Transverse colon (tissue), 4 donors: ENCODE results near the gene ABCA1. TPM values are rescaled to one million over a fixed set of nuclear protein-coding genes. Genes with fewer than 3 reads are reported as not detected.

Experiments used
- DNase-seq: peaks from one replicate; pipeline ENCODE4 v3.0.0-alpha.2; 2019
- H3K27ac ChIP-seq, 4 donors: fragments of 200-600 bp; sonication (generic); 2 replicates each; pipeline ENCODE4 v1.5.1; 2016 to 2018; ENCODE audit warnings: inconsistent platforms in 4 of 4
- H3K27me3 ChIP-seq: fragments of 200-600 bp; sonication (generic); 2 replicates; pipeline ENCODE4 v1.5.1; 2017; ENCODE audit warnings: inconsistent platforms
- H3K36me3 ChIP-seq, 4 donors: fragments of 200-600 bp; sonication (generic); 2 replicates each; pipeline ENCODE4 v1.5.1; 2017 to 2019; ENCODE audit warnings: inconsistent platforms in 4 of 4
- H3K4me1 ChIP-seq, 4 donors: fragments of 200-600 bp; sonication (generic); 2 replicates each; pipeline ENCODE4 v1.5.1; 2017 to 2020; ENCODE audit warnings: inconsistent platforms in 4 of 4
- H3K4me3 ChIP-seq, 4 donors: fragments of 200-600 bp; sonication (generic); 1 replicate in 1 of 4; 2 replicates in 3 of 4; pipeline versions ENCODE4 v1.5.1 to v1.6.1; 2017 to 2019; ENCODE audit warnings: inconsistent platforms in 4 of 4
- H3K9me3 ChIP-seq, 2 donors: fragments of 200-600 bp; sonication (generic); 2 replicates each; pipeline ENCODE4 v1.5.1; 2017 to 2019; ENCODE audit warnings: inconsistent platforms in 2 of 2
- EP300 ChIP-seq: sonication (generic); formaldehyde crosslinking; IDR thresholded peaks from one replicate; pipeline ENCODE4 v1.6.1; 2017; ENCODE audit warnings: antibody characterized with exemption, low read depth
- POLR2A ChIP-seq: fragments of 450-650 bp; IDR thresholded peaks from one replicate; pipeline ENCODE4 v1.6.1; 2016; ENCODE audit warnings: antibody characterized with exemption, mild to moderate bottlenecking, moderate library complexity
- POLR2AphosphoS5 ChIP-seq, 3 donors: sonication (generic); formaldehyde crosslinking; IDR thresholded peaks; one replicate each; pipeline ENCODE4 v1.6.1; 2016; ENCODE audit warnings: antibody characterized with exemption in 3 of 3
- WGBS, 2 donors: methylation state at CpG; one replicate each; pipeline ENCODE4 v1.1.5; 2018; ENCODE audit warnings: low coverage in 1 of 2; 5-methylcytosine and 5-hydroxymethylcytosine counted together
- in situ Hi-C, 4 donors: fragments of 200-750 bp; cut with MboI; loops; one replicate each; pipeline versions ENCODE4 v1.15.0 to v1.15.1; 2017; ENCODE audit warnings: low sequenced_read_pairs in 3 of 4, low pct_ligation_motif_present in 1 of 4, low pct_unique_long_range_greater_than_20kb in 1 of 4
- intact Hi-C: fragments of 100-400 bp; cut with DNase I; formaldehyde crosslinking; loops from one replicate; pipeline ENCODE4 v1.15.1; 2023; ENCODE audit warnings: low total_unique reads
- total RNA-seq, 4 donors: library from RNA; depleted of rRNA; stranded (reverse); fragments of >200 nt; gene quantifications; one replicate each; pipeline ENCODE4 v1.1.0, GENCODE V29; 2016
- TF ChIP-seq, protein P1 (sequence below), 5 experiments: fragments of 200-600 bp in 3 of 5; fragments of 450-650 bp in 2 of 5; sonication (generic) in 3 of 5; IDR thresholded peaks; 1 replicate in 2 of 5; 2 replicates in 3 of 5; pipeline ENCODE4 v1.5.1; 2016 to 2017; ENCODE audit warnings: antibody characterized with exemption in 5 of 5, inconsistent platforms in 3 of 5, mild to moderate bottlenecking in 2 of 5, moderate library complexity in 1 of 5

Gene ABCA1
- total RNA-seq, 4 donors from 2014 or later: 20.5 to 67.3 (median 60.5) TPM

DNA sequence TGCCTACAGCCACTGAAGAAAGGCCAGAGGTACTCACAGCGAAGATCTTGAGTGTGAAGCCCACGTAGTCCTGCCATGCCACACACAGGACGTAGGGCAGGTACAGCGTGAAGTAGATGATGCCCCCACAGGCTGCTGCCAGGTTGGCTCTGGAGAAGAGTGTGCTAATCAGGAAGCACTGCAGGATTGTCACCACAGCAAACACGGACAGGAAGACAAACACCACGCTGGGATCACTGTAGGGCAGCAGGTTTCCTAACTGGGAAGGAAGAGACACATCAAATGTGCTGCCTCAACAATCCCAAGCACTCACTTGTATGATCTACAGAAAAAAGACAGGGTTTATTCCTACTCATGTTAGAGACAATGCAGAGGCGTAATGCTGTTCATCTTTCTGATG lies 101.0 kb downstream of the ABCA1 start:
- no peak overlapping the region for H3K27ac ChIP-seq
- DNase-seq: no peak
- H3K4me3 ChIP-seq: no peak overlapping the region
- H3K4me1 ChIP-seq: no peaks in the 10 kb centered on the region
- H3K36me3 ChIP-seq: peaks cover 0 to 96% (median 44%) of the 10 kb centered on the region in 4 donors
- intact Hi-C loops: no loop called here
- WGBS, 2 donors: 83 to 94% methylated on average over 3 to 7 of the region's 7 CpGs
- H3K27me3 ChIP-seq: no peaks in the 10 kb centered on the region
- in situ Hi-C loops: no loop called here
- no peaks in the 10 kb centered on the region for H3K9me3 ChIP-seq
- TF ChIP-seq EP300 (no peak), POLR2A (no peak), POLR2AphosphoS5 (IDR thresholded peaks at IDR 0.05) (no peak)
- TF ChIP-seq, protein P1, sequence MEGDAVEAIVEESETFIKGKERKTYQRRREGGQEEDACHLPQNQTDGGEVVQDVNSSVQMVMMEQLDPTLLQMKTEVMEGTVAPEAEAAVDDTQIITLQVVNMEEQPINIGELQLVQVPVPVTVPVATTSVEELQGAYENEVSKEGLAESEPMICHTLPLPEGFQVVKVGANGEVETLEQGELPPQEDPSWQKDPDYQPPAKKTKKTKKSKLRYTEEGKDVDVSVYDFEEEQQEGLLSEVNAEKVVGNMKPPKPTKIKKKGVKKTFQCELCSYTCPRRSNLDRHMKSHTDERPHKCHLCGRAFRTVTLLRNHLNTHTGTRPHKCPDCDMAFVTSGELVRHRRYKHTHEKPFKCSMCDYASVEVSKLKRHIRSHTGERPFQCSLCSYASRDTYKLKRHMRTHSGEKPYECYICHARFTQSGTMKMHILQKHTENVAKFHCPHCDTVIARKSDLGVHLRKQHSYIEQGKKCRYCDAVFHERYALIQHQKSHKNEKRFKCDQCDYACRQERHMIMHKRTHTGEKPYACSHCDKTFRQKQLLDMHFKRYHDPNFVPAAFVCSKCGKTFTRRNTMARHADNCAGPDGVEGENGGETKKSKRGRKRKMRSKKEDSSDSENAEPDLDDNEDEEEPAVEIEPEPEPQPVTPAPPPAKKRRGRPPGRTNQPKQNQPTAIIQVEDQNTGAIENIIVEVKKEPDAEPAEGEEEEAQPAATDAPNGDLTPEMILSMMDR (IDR thresholded peaks at IDR 0.05): no peak

DNA sequence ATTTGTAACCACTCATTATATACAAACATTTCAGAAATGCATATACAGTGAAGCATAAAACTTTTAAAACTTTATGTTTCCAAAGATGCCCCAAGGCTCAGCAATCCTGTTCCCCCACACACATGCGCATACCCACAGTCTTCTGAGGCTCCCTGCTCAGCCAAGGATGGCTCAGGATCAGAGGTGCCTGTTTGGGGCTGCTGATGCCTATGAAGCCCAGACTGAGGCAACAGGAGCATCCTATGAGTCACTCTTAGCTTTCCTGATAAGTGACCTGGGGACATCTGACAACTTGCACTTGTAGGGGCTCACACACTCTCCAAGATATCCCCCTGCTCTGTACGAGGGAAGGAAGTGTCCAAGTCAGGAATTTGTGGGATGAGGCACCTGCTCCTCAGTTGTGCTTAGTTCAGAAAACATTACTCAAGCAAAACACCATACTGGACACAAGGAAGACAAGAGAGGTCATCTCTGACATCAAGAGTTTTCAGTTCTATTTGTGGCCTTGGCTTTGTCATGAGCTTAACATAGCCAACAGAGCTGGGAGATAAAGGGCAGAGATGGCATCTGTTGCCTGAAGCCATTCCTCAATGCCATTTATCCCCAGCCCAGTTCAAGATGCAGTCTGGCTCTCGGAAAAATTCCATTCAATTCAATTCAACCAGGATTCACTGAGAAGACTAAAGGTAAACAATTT lies 101.7 kb downstream of the ABCA1 start:
- intact Hi-C loops (no loop called here), in situ Hi-C loops (no loop called here)
- Histone ChIP-seq H3K4me1 (no peaks in the 10 kb centered on the region), H3K27me3 (no peaks in the 10 kb centered on the region), H3K9me3 (no peaks in the 10 kb centered on the region), H3K36me3 (peaks cover 0 to 96% (median 43%) of the 10 kb centered on the region in 4 donors), H3K27ac (no peak overlapping the region), H3K4me3 (no peak overlapping the region)
- WGBS, 2 donors: 83 to 100% methylated on average over 1 to 3 of the region's 3 CpGs
- DNase-seq: no peak
- TF ChIP-seq, protein P1 (IDR thresholded peaks at IDR 0.05): no peak
- TF ChIP-seq POLR2AphosphoS5 (IDR thresholded peaks at IDR 0.05) (no peak), POLR2A (no peak), EP300 (no peak)

DNA sequence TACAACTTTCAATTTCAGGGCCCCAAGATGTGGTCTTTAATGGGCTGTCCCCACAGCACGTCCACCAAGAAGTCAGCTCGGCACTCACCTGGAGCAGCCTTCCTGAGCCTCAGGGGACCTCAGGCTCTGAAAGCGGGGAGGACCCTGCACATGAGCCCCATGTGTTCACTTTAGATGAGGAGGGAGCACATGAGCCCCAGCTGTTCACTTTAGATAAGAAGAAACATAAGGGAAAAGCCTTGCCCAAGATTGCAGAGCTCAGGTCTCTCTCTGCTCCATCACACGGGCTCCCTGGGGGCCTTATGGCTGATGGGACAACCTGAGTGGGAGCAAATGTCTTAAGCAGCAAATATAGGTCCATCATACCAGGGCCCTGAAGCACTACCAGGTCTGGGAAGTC lies 107.6 kb downstream of the ABCA1 start:
- H3K36me3 ChIP-seq: peaks cover 0 to 96% (median 43%) of the 10 kb centered on the region in 4 donors
- in situ Hi-C loops: no loop called here
- no peaks in the 10 kb centered on the region for H3K4me1 ChIP-seq
- no peak overlapping the region for H3K27ac ChIP-seq
- TF ChIP-seq EP300 (no peak), POLR2A (no peak), POLR2AphosphoS5 (IDR thresholded peaks at IDR 0.05) (no peak)
- TF ChIP-seq, protein P1 (IDR thresholded peaks at IDR 0.05): no peak
- no peaks in the 10 kb centered on the region for H3K9me3 ChIP-seq
- H3K27me3 ChIP-seq: no peaks in the 10 kb centered on the region
- H3K4me3 ChIP-seq: no peak overlapping the region
- intact Hi-C loops: no loop called here
- WGBS, 2 donors: 98% methylated on average over 4 of the region's 4 CpGs; no CpG with 5 or more reads in 1 of the 2 donors
- DNase-seq: no peak

DNA sequence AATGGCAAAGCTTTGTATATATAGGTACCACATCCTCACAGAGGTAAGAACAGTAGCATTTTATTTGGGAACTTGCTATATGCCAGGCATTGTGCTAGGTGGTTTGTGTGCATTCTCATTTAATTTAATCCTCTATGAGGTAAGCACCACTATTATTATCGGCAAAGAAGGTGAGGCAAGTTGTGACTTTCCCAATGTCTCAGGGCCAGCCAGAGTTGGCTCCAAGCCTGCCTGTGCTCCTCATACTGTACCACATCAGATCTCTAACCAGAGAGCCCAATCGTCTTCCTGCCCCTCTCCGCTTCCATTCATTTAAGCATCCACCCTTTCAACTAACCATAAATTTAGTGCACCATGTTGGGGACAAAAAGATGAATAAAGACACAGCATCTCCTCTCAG lies 108.9 kb downstream of the ABCA1 start:
- in situ Hi-C loops: no loop called here
- no peak overlapping the region for H3K4me3 ChIP-seq
- H3K4me1 ChIP-seq: no peaks in the 10 kb centered on the region
- 89 to 100% methylated on average over 2 to 3 of the region's 3 CpGs for WGBS, 2 donors
- H3K27me3 ChIP-seq: no peaks in the 10 kb centered on the region
- H3K27ac ChIP-seq: no peak overlapping the region
- TF ChIP-seq, protein P1 (IDR thresholded peaks at IDR 0.05): no peak
- TF ChIP-seq POLR2AphosphoS5 (IDR thresholded peaks at IDR 0.05) (no peak), POLR2A (no peak), EP300 (no peak)
- H3K9me3 ChIP-seq: no peaks in the 10 kb centered on the region
- H3K36me3 ChIP-seq: peaks cover 0 to 96% (median 43%) of the 10 kb centered on the region in 4 donors
- DNase-seq: no peak
- intact Hi-C loops: no loop called here
